CD4-positive, alpha-beta T cell (primary cell): ENCODE measurements around the gene DNAJB6. TPM values are rescaled to one million over a fixed set of nuclear protein-coding genes. Genes with fewer than 3 reads are reported as not detected.

Source experiments
- ATAC-seq: fragments of 200-7000 bp; cut with Tn5 transposase; one replicate; pipeline ENCODE4 v1.10.0; 2022; ENCODE audit warnings: mild to moderate bottlenecking; ENCODE audit not compliant: poor library complexity
- CTCF ChIA-PET: fragments of 350-600 bp; sonication (Branson Sonifier 250); formaldehyde crosslinking; loops from one replicate; lab custom pipeline; 2021; ENCODE audit warnings: antibody characterized with exemption, inconsistent platforms; lab: Charles Lee
- POLR2A ChIA-PET: fragments of 350-600 bp; sonication (Branson Sonifier 250); formaldehyde crosslinking; loops from one replicate; lab custom pipeline; 2021; ENCODE audit warnings: antibody characterized with exemption, inconsistent platforms; lab: Charles Lee
- DNase-seq, 14 experiments: peaks; one replicate each; pipeline ENCODE4 v3.0.0-alpha.2; 2013 to 2020; ENCODE audit warnings: mixed read lengths in 2 of 14
- H3K27ac ChIP-seq, 2 donors: one replicate each; pipeline versions ENCODE4 v1.5.1 to v1.7.0; 2013; ENCODE audit warnings: low read length in 2 of 2, low read depth in 1 of 2, mild to moderate bottlenecking in 1 of 2
- H3K27me3 ChIP-seq, 2 experiments: 1 replicate in 1 of 2; 2 replicates in 1 of 2; pipeline versions ENCODE4 v1.6.1 to v1.7.0; 2013; ENCODE audit warnings: low read length in 2 of 2, control low read depth in 1 of 2, mild to moderate bottlenecking in 1 of 2, moderate library complexity in 1 of 2; ENCODE audit not compliant: insufficient read depth in 2 of 2, control insufficient read depth in 1 of 2
- H3K36me3 ChIP-seq: one replicate; pipeline ENCODE4 v1.6.1; 2013; ENCODE audit warnings: low read length, control low read depth; ENCODE audit not compliant: insufficient read depth
- H3K4me1 ChIP-seq: one replicate; pipeline ENCODE4 v1.6.1; 2013; ENCODE audit warnings: low read length, control low read depth; ENCODE audit not compliant: insufficient read depth
- H3K4me3 ChIP-seq: one replicate; pipeline ENCODE4 v1.5.1; 2013; ENCODE audit warnings: mild to moderate bottlenecking, low read length, moderate library complexity
- H3K9me3 ChIP-seq, 2 experiments: 1 replicate in 1 of 2; 2 replicates in 1 of 2; pipeline versions ENCODE4 v1.6.1 to v1.7.0; 2013; ENCODE audit warnings: low read length in 2 of 2, mild to moderate bottlenecking in 2 of 2, control low read depth in 1 of 2, moderate library complexity in 1 of 2; ENCODE audit not compliant: control insufficient read depth in 1 of 2, insufficient read depth in 1 of 2
- H3K27ac Mint-ChIP-seq: one replicate; pipeline ENCODE4 v1.8.0; 2020; ENCODE audit warnings: mixed read lengths
- H3K27me3 Mint-ChIP-seq: one replicate; pipeline ENCODE4 v1.8.0; 2021; ENCODE audit warnings: mixed read lengths
- H3K36me3 Mint-ChIP-seq: one replicate; pipeline ENCODE4 v1.8.0; 2021; ENCODE audit warnings: low read depth, mixed read lengths
- H3K4me1 Mint-ChIP-seq: one replicate; pipeline ENCODE4 v1.8.0; 2021; ENCODE audit warnings: low read depth, mixed read lengths
- H3K4me3 Mint-ChIP-seq: one replicate; pipeline ENCODE4 v1.8.0; 2020; ENCODE audit warnings: mild to moderate bottlenecking, mixed read lengths
- H3K9me3 Mint-ChIP-seq: one replicate; pipeline ENCODE4 v1.8.0; 2020; ENCODE audit warnings: mixed read lengths
- intact Hi-C, 2 experiments: fragments of 100-400 bp; cut with DNase I in 1 of 2; cut with micrococcal nuclease in 1 of 2; formaldehyde crosslinking; loops; one replicate each; pipeline versions ENCODE4 v1.15.1 to v1.9.0; 2023 to 2025; cut with DNase I, micrococcal nuclease
- total RNA-seq, 174 experiments: library from RNA in 2 of 174; stranded (reverse) in 2 of 174; gene quantifications; one replicate each; pipeline ENCODE4 v1.2.3 and lab custom pipeline; 2021 to 2026
- TF ChIP-seq, protein P1 (sequence below): fragments of 200-600 bp; IDR thresholded peaks from one replicate; pipeline ENCODE4 v1.8.0; 2022; ENCODE audit warnings: antibody characterized with exemption, mild to moderate bottlenecking

DNAJB6 gene
- total RNA-seq, 2 experiments from 2014 or later = 232 to 242 TPM

DNA sequence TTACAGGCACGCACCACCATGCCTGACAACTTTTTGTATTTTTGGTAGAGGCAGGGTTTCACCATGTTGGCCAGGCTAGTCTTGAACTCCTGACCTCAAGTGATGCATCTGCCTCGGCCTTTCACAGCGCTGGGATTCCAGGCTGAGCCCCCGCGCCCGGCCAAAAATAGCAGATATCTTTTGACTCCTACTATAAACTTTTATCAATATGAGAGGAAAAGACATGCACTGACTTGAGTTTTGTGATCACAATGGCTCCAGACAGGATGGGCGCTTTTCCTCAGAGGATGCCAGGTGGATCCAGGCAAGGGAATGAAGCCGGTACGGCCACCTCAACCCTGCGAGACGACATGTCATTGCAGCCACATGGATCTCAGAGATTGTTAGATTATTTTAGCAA, 123.9 kb downstream of the DNAJB6 start:
- H3K9me3 ChIP-seq = no peaks in the 10 kb centered on the region
- ATAC-seq = no peak

DNA sequence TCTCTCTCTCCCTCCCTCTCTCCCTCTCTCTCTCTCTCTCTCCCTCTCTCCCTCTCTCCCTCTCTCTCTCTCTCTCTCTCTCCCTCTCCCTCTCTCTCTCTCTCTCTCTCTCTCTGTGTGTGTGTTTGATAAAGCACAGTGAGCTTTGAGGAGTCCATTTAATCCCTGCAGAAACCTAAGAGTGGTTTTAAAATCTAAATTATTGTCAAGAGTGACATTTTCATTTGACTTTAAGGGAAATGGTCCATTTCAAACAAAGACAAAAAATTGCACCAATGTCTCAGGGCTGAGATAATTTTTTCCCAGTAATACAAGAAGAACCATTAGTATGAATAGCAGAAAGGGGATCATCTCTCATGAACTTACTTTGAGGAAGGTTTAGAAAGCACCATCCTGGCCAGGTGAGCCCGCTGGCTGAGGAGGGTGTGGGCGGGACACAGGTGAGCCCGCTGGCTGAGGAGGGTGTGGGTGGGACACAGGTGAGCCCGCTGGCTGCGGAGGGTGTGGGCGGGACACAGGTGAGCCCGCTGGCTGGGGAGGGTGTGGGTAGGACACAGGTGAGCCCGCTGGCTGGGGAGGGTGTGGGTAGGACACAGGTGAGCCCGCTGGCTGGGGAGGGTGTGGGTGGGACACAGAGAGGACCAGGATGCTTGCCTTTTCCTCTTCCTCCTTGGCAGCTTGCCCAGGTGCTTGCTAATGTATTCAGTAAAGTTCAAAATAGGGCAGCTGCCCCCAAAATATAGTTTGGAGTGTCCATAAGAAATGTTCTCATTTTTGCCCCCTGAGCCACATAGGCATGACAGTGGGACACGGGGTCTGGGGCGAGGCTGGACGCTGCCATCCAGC, 125.0 kb downstream of the DNAJB6 start:
- Histone ChIP-seq H3K9me3 (no peaks in the 10 kb centered on the region), H3K4me3 (no peak overlapping the region), H3K4me1 (peaks cover 14% of the 10 kb centered on the region), H3K27me3 (no peaks in the 10 kb centered on the region), H3K27ac (no peak overlapping the region), H3K36me3 (no peaks in the 10 kb centered on the region)
- ATAC-seq (no peak), DNase-seq (peak in 1 of 14 experiments; percentile 24)
- Mint-ChIP-seq H3K4me1 (peaks cover 13% of the 10 kb centered on the region), H3K9me3 (no peaks in the 10 kb centered on the region), H3K27me3 (no peaks in the 10 kb centered on the region), H3K4me3 (no peak overlapping the region), H3K36me3 (no peaks in the 10 kb centered on the region), H3K27ac (no peak overlapping the region)
- intact Hi-C loops = no loop called here
- ChIA-PET CTCF (no interaction called here), POLR2A (interaction anchor here (1.4 to 1.5 kb wide), 2 partner anchors 10 to 16 kb away, joined by 3 to 7 read pairs; no protein-coding TSS in a partner anchor)
- TF ChIP-seq, protein P1, sequence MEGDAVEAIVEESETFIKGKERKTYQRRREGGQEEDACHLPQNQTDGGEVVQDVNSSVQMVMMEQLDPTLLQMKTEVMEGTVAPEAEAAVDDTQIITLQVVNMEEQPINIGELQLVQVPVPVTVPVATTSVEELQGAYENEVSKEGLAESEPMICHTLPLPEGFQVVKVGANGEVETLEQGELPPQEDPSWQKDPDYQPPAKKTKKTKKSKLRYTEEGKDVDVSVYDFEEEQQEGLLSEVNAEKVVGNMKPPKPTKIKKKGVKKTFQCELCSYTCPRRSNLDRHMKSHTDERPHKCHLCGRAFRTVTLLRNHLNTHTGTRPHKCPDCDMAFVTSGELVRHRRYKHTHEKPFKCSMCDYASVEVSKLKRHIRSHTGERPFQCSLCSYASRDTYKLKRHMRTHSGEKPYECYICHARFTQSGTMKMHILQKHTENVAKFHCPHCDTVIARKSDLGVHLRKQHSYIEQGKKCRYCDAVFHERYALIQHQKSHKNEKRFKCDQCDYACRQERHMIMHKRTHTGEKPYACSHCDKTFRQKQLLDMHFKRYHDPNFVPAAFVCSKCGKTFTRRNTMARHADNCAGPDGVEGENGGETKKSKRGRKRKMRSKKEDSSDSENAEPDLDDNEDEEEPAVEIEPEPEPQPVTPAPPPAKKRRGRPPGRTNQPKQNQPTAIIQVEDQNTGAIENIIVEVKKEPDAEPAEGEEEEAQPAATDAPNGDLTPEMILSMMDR = no peak

More for the DNA sequence above, 123.9 kb downstream of the DNAJB6 start:
- Histone ChIP-seq H3K4me3 (no peak overlapping the region), H3K4me1 (peaks cover 14% of the 10 kb centered on the region), H3K27me3 (no peaks in the 10 kb centered on the region), H3K36me3 (no peaks in the 10 kb centered on the region), H3K27ac (no peak overlapping the region)
- TF ChIP-seq, protein P1 = no peak
- intact Hi-C loops = no loop called here
- DNase-seq = no peak
- ChIA-PET POLR2A (no interaction called here), CTCF (no interaction called here)
- Mint-ChIP-seq H3K36me3 (no peaks in the 10 kb centered on the region), H3K4me1 (peaks cover 13% of the 10 kb centered on the region), H3K4me3 (no peak overlapping the region), H3K9me3 (no peaks in the 10 kb centered on the region), H3K27me3 (no peaks in the 10 kb centered on the region), H3K27ac (no peak overlapping the region)

DNA sequence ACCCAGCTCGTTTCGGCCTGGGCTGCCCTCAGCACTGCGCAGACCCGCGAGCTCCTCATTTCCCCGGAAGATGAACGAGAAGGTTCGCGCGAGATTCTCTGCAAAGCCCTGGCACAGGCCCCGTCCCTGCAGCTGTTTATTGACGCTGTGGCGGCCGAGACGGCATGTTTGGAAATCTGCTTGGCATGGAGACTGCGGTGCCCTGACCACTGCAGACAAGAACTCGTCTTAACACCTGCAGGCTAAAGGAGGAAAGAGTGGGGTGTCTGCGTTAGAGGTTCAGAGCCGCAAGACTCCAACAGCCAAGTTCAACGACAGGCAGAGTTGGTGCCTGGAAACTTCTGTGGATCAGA, 125.6 kb downstream of the DNAJB6 start:
- intact Hi-C loops = no loop called here
- Histone ChIP-seq H3K36me3 (no peaks in the 10 kb centered on the region), H3K4me1 (peaks cover 14% of the 10 kb centered on the region), H3K4me3 (no peak overlapping the region), H3K27ac (no peak overlapping the region), H3K27me3 (no peaks in the 10 kb centered on the region), H3K9me3 (no peaks in the 10 kb centered on the region)
- H3K4me3 Mint-ChIP-seq = no peak overlapping the region
- H3K27me3 Mint-ChIP-seq = no peaks in the 10 kb centered on the region
- TF ChIP-seq, protein P1 = no peak
- no peak for ATAC-seq
- peak overlapping the region; percentile 29 for H3K27ac Mint-ChIP-seq
- H3K36me3 Mint-ChIP-seq = no peaks in the 10 kb centered on the region
- H3K9me3 Mint-ChIP-seq = no peaks in the 10 kb centered on the region
- DNase-seq = no peak
- ChIA-PET POLR2A (interaction anchor here (1.4 to 1.5 kb wide), 2 partner anchors 9 to 16 kb away, joined by 3 to 7 read pairs; no protein-coding TSS in a partner anchor), CTCF (no interaction called here)
- H3K4me1 Mint-ChIP-seq = peaks cover 13% of the 10 kb centered on the region
